Hepatic stellate cell (primary cell): Measurements from ENCODE around the gene APBA2.
"Not testable (repeated sequence)": the region's sequence is repeated elsewhere in the genome, so short reads cannot be mapped to it uniquely, and the experiment has no call there.

ENCODE experiments used
- DNase-seq: peaks from one replicate; pipeline ENCODE4 v3.0.0; 2011; ENCODE audit warnings: low spot score

APBA2 gene

DNA sequence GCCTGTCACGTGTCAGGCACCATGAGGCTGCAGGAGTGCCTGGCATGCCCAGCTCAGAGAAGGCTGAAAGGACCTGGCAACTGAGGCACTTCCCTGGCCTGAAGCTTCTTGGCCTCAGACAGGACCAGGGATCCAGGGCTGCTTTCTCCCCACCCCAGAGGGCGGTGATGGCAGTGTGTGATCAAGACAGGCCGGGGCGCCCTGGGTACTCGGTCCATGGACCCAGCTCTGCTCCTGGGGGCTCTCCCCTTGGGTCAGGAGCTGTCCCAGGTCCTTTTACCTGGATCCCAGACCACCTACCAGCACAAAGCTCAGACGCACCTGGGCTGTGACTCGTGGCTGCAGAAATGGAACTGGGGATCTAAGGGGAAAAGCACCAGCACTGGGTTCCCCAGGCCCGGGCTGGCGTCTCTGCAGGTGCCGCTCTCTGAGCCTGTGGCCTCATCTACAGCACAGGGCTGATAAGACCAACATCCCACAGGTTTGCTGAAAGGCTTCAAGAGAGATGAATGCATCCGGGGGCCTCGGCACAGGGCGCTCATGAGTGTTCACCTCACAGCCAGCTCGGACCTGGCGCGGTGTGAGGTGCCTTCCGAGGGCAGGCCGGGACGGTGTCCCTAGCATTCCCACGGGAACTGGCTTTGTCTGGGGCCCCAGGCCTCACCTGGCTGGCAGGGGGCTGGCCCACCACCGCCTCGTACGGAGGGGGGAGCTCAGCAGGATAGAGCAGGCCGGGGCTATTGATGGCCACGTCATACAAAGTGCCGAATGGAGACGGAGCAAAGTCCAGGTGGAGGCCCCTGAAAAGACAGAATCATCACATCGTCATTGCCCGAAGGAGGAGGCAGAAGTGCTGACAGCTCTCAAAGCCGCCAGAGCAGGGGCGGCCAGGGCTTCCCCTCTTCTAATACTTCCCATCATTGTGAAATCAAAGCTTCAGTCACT lies 250.2 kb downstream of the APBA2 start:
- no peak for DNase-seq

DNA sequence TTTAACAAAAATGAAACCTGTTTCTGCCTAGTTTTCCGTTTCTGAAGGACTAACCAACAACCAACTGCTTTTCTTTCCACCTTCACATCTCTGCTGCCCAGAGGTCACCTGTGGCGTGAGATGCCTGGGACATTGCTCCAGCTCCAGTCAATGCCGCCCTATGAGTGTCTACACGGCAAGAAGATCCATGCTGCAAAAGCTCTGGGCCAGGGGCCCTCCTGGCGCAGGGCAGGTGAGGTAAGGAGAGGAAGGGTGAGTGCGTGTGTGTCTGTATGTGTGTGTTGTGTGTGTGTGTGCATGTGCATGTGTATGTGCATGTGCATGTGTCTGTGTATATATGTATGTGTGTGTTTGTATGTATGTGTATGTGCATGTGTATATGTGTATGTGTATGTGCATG lies 252.5 kb downstream of the APBA2 start:
- no peak for DNase-seq

DNA sequence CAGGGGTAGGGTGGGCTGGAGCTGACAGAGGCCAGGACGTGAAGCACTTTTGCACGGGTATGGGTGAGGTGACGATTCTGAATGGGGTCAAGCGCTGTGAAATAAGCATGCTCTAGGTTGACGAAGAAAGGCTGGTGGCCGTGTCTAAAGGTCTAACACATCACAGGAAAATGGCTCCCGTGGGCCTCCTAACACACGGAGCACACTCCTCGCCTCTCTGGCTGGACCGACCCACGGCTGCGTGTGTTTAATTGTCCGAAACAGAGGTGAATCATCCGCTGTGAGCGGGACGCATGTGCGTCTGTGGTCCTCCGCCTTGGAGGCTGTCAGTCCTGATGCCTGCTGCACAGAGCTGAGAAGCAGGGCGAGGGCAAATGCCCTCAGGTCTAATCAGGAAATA lies 253.3 kb downstream of the APBA2 start:
- no peak for DNase-seq

DNA sequence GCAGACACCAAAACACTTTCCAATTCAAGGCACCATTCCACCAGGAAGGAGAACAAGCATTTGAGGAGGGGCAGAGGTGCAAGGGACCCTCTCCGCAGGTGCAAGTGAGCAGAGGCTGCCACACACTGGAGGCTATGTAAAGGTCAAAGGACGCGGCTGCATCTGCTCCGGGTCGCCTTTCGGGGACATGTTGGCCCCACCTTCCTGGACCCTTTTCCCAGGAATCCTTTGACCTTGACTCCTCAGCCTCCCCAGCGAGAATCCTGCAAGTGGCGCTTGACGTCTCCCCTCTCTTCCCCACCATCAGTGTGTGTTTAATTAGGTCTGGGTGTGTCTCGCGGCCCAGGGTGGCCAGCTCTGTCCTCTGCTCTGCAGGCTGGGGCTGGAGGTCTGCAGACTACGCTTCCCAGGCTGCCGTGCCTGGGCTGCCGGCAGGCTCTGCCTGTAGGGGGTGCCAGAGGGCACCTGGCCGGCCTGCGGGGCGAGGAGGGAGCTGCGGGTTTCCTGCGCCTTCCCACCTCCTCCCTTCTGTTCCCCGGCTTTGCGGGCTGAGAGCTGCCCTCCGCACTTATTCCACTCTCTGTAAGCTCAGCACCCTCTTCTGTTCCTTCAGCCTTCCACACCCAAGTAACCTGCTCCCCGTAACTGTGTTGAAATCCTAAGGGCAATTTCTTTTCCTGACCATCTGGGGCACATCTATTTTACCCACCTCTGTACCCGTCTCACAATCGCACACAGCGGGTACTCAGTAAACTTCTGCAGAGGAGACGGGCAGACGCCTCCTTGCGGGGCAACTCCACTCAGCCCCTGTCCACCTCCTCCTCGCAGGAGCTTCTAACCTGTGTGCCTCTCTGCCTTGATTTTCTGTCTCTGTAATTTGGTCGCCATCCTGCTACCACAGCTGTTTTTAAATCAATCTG lies 254.0 kb downstream of the APBA2 start:
- peak; percentile 81 for DNase-seq

DNA sequence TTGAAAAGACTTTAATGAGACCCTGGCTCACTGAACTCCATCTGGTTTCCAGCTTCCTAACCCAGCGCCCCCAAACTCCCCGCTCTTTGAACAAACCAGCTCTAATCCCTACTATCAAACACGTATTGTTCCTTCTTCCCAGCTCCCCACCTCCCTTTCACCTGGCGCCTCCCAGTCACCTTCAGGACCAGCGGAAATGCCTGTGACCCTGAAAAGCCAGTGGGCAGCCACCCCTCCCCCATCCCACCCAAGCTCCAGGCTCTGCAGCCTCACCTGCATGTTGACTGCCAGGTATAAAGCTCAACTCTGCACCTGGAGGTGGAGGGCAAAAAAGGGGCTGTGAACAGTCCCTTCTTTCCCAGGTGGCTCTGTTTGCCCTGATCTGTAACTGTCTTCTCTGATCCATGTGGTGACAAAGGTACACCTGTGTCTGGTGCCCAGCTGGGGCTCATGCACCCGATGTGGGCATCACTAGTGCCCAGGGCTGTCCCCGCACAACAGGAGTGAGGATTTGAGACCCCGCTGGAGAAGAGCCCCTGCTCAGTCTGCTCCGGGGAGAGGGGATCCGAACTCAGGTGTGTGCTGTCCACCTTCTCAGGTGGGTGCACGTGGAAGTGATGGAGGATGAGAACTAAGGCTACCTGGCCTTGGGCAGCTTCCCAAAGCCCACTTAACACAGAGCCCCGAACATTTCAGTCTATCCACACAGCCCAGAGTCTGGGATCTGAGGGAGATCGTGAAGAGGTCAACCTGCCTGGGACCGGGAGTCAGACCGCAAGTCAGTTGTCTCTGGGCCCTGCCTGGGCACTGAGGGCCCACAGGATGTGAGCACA lies 254.9 kb downstream of the APBA2 start:
- no peak for DNase-seq

DNA sequence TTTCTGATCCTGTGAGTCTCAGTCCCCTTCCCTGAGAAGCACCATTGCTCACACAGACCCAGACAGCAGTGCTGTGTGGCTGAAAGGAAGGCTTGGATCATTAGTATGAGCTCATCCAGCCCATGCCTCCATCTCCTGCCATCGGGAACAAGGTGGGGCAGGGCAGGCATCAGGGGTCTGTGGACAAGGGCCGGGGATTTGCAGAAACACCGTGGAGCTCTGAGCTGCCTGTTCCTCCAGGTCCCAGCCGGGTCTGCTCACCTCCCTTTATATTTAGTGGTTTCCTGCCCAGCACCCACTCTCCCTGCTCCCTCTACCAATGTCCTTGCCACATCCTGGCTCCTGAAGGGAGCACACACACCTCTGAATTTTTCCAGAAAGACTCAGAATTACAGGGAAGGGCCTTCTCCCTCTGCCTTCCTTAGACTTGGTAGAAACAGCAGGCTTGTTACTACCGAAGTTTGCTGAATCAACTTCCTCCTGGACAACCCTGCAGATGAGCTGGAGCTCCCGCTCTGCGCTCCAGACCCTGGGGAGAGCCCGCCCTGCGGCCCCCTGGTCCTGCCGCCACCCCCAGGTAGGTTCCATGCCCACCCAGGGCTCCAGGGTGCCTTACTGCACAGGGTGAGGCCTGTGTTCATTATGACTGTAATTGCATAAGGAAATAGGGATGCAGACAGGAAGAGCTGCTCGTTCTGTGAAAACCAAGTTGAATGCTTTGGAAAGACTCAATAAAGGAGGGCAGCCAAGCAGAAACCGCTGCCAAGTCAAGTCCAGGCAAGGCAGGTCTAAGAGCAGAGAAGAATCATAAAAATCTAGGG lies 255.7 kb downstream of the APBA2 start:
- no peak for DNase-seq

DNA sequence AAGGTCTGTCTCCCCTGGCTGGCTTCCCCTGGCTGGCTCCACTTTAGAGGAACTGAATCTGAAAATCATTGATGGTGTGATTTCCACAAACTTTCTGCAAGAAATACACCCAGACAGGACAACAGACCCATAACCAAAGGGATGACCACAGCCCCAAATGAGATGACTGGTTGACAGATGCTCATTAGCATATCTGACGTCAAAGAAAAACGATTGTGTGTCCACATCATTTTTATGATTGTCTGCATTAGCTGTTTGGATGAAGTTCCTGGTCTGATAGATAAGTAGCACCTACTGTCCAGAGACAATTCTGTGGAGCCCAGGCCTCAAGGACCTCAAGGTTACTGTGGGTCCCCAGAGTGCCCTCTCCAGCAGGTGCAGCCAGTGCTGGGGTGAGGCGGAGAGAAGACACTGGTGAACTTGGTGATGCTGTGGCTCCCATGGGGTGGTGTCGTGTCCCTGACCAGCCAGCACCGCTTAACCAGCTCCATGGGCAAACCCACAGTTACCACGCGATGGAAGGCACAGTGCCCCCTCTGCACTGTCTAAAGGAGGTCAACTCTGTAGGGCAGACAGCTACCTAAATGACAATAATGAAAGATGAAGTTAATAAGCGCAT lies 256.5 kb downstream of the APBA2 start:
- DNase-seq, result no peak

DNA sequence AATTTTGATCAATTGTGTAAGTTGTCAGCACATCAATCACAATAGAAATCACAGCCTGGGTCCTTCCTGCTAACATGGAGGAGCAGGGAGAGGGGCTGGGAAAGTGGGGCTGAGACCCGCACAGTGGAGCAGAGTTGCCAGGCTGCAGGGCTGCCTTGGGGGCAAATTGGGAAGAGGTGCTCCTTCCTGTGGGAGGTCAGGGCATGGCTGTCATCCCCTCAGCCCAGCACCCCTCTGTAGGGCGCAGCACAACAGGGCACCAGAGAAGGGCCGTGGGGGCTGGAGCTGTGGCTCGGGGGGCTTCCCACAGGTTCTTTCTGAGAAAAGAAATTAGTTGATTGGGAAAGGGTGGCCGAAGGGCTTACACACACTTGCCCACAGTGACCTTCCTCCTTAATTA lies 257.5 kb downstream of the APBA2 start:
- no peak for DNase-seq

DNA sequence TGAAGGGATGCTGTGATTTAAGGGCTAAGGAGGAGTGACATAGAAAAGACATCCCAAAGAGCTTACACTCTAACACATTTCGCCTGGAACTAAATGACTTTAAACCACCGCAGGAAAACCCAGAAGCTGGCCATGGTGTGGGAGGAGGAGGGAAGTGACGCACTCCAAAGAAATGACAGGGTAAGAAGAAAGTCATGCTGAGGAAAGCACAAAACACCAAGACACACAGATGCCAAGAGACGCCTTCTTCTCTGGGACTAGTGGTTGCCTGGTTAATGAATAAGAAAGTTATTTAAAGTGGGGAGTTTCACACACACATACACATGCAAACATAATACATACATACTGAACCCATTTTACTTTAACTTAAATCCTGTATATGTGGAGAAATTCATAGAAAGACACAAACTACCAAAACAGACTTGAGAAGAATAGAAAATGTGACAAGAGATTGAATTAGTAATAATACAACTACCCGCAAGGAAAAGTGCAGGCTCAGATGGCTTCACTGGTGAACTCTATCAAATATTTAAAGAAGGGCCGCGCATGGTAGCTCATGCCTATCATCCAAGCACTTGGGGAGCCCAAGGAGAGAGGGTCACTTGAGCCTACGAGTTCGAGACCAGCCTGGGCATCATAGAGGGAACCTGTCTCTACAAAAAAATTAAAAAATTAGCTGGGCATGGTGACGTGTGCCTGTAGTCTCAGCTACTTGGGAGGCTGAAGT lies 258.3 kb downstream of the APBA2 start:
- DNase-seq, result peak; percentile 81

DNA sequence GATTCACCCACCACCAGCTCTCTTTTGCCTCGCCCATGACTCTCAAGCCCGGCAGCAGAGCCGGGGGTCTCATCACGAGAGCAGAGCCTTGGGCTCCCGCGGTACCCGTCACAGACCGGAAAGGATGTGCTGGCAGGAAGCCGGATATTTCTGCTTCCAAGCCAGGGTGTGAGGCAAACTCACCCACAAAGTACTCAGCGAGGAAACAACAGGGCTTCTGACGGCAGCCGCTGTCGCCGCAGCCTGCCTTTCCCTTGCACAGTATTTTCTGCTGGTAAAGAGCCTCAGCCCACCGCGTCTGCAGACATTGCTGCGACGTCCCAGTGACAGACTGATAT lies 263.9 kb downstream of the APBA2 start:
- DNase-seq, result no peak

DNA sequence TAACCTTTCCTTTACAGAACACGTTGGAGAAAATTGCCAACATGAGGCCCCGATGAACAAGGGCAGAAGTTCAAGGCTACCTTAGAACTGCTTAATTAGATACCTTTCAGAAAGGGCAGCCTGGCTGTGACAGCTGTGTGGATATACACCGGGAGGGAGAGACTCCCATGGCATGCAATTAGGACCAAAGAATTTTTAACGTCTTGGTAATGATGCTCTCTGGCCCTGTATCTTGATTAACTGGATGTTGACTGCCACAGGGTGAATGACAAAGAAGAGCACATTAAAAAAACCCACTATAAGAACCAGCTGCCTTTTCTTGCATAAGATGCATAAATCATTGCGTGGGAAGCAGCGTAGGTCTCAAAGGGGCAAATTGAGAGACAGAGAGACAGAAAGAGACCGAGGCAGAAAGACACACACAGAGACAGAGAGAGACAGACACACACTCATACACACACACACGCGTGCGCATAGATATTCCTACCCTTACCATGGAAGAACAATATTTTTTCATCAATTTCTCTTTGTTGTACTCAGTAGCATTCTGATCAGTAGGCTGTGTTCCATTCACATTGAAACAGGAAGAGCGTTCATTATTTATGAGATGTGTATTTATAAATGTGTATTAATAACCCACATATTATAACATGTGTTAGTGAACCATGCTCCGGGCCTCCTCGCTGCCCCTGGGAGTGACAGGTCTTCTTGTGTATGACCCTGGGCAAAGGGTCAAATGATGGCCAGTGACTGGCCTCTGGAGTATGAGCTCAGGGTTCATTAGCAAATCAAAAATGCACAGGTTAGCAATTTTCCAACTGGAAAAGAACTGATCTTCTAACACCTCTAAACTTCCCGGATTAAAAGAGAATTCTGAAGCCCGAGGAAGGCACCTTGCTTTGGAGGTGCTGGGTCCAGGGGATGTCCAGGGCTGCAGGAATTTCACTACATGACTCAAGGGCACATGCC lies 265.0 kb downstream of the APBA2 start:
- DNase-seq, result no peak

DNA sequence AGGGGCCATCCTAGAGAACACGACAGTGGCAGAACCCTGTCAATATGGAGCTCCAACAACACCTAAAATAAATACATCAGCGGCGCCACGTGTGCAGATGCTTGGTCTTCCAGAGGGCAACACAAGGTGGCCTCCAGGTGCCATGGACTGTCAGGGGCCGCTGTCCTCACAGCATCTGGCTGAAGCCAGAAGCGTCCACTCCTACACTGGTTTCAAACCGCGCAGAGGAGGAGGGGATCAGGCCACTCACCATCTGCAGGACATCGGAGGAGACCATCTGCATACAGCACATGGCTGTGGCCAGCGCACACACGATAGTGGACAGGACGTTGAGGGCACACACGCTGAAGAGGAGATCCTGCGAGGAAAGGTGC lies 265.7 kb downstream of the APBA2 start:
- DNase-seq, result no peak

DNA sequence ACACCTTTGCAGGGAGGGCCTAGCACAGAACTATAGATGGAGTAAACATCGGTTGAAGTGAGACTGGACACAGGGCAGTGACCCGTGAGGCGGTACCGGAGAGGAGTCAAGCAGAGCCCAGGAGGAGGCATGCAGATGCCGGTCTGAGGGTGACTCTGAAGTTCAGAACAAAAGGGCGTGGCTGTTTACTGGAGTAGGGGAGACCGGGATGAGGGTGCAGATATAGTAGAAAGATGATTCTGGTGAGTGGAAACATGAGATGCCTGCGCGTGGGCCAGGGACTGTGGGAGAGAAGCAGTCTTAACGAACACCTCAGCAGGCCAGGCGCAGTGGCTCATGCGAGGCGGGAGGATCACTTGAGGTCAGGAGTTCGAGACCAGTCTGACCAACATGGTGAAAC lies 270.7 kb downstream of the APBA2 start:
- no peak for DNase-seq

DNA sequence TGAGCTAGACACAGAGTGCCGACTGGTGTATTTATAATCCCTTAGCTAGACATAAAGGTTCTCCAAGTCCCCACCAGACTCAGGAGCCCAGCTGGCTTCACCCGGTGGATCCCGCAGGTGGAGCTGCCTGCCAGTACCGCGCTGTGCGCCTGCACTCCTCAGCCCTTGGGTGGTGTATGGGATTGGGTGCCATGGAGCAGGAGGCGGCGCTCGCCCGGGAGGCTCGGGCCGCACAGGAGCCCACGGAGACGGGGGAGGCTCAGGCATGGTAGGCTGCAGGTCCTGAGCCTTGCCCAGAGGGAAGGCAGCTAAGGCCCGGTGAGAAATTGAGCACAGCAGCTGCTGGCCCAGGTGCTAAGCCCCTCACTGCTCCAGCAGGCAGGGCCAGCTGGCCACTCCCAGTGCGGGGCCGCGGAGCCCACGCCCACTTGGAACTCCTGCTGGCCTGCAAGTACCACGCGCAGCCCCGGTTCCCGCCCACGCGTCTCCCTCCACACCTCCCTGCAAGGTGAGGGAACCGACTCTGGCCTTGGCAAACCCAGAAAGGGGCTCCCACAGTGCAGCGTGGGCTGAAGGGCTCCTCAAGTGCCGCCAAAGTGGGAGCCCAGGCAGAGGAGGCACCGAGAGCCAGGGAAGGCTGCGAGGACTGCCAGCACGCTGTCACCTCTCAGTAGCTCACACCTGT lies 274.1 kb downstream of the APBA2 start:
- DNase-seq, result no peak

DNA sequence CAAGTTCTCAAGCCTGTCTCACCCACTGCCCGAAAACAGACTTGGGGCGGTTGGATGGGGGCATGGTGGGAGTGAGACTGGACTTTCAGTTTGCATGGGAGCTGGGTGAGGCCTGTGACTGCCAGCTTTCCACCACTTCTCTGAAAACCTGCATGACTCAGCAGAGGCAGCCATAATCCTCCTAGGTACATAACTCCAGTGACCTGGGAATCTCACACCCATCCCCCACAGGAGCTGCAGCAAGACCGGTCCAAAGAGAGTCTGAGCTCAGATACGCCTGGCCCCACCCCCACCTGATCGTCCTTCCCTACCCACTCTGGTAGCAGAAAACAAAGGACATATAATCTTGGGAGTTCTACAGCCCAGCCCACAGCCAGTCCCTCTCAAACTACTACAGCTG lies 276.6 kb downstream of the APBA2 start:
- no peak for DNase-seq

DNA sequence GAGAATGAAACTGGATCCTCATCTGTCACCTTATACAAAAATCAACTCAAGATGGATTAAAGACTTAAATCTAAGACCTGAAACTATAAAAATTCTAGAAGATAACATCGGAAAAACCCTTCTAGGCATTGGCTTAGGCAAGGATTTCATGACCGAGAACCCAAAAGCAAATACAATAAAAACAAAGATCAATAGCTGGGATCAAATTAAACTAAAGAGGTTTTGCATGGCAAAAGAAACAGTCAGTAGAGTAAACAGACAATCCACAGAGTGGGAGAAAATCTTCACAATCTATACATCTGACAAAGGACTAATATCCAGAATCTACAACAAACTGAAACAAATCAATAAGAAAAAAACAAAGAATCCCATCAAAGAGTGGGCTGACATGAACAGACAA lies 281.3 kb downstream of the APBA2 start:
- DNase-seq, result not testable (repeated sequence)
